Activated T-cell treated with anti-CD3 and anti-CD28 coated beads, Interleukin-2, amount 50 U/mL, for 48 hours (primary cell): ENCODE measurements around the gene CAMK2B.

Experiments used
- DNase-seq, 2 experiments: peaks; one replicate each; pipeline ENCODE4 v3.0.0-alpha.2; 2020

The CAMK2B gene

GRCh38 chr7:44225566-44226395 lies 99.6 kb downstream of the CAMK2B start:
- DNase-seq: no peak

- no peak for DNase-seq
Observed at GRCh38 chr7:44224974-44225565, 100.3 kb downstream of the CAMK2B start.

- no peak for DNase-seq
Observed at GRCh38 chr7:44224080-44224973, 101.1 kb downstream of the CAMK2B start.

GRCh38 chr7:44223362-44224079 lies 101.9 kb downstream of the CAMK2B start:
- DNase-seq: no peak

- DNase-seq: no peak
Observed at GRCh38 chr7:44222776-44223261, 102.6 kb downstream of the CAMK2B start.

GRCh38 chr7:44222074-44222473 lies 103.3 kb downstream of the CAMK2B start:
- no peak for DNase-seq

- DNase-seq: no peak
Observed at GRCh38 chr7:44221231-44221791, 104.1 kb downstream of the CAMK2B start.

- no peak for DNase-seq
Observed at GRCh38 chr7:44220358-44221112, 104.9 kb downstream of the CAMK2B start.

- no peak for DNase-seq
Observed at GRCh38 chr7:44220046-44220357, 105.4 kb downstream of the CAMK2B start.

- DNase-seq: no peak
Observed at GRCh38 chr7:44219371-44220045, 105.9 kb downstream of the CAMK2B start.

GRCh38 chr7:44218418-44219201 lies 106.8 kb downstream of the CAMK2B start:
- no peak for DNase-seq

- DNase-seq: no peak
Observed at GRCh38 chr7:44217852-44218402, 107.5 kb downstream of the CAMK2B start.

GRCh38 chr7:44217223-44217714 lies 108.1 kb downstream of the CAMK2B start:
- DNase-seq: no peak

- no peak for DNase-seq
Observed at GRCh38 chr7:44216521-44217222, 108.7 kb downstream of the CAMK2B start.

GRCh38 chr7:44216019-44216418 lies 109.4 kb downstream of the CAMK2B start:
- no peak for DNase-seq

- DNase-seq: no peak
Observed at GRCh38 chr7:44215531-44215930, 109.9 kb downstream of the CAMK2B start.

- no peak for DNase-seq
Observed at GRCh38 chr7:44213877-44214388, 111.5 kb downstream of the CAMK2B start.

GRCh38 chr7:44213206-44213876 lies 112.1 kb downstream of the CAMK2B start:
- DNase-seq: no peak
